ENCODE results near the gene GSTM4. TPM values are rescaled to one million over a fixed set of nuclear protein-coding genes. Genes with fewer than 3 reads are reported as not detected.
"Not testable (repeated sequence)": the region's sequence is repeated elsewhere in the genome, so short reads cannot be mapped to it uniquely, and the experiment has no call there.

GSTM4 gene
- total RNA-seq, 1 experiment from 2014 or later, result 22.0 TPM

GRCh38 chr1:109659145-109659544 is 3.2 kb downstream of the GSTM4 start:
- H3K4me1 ChIP-seq (ENCODE audit: control insufficient read depth, insufficient read depth, low read length), result no peaks in the 10 kb centered on the region; the same call in 1 of the 2 replicates
- ATAC-seq (no peak), DNase-seq (ENCODE audit: low read depth, low spot score) (no peak)
- ChIA-PET CTCF (no interaction called here), POLR2A (no interaction called here)
- no peak overlapping the region for H3K27ac ChIP-seq (ENCODE audit: low read length)
- in situ Hi-C loops (cut with HindIII; ENCODE audit: low pct_unique_long_range_greater_than_20kb, low sequenced_read_pairs), result no loop called here
- no peak overlapping the region for H3K4me3 ChIP-seq (ENCODE audit: low read depth in 2 of 2, low read length in 2 of 2)
- BruUV-seq (replicated peaks), result no TSS peak
- intact Hi-C loops (cut with micrococcal nuclease; ENCODE audit: unreplicated experiment), result no loop called here
- TF ChIP-seq CTCF (IDR thresholded peaks at IDR 0.05), result no peak
- no peak for TF ChIP-seq POLR2AphosphoS5 (IDR thresholded peaks at IDR 0.05; ENCODE audit: low read depth, low read length)
- TF ChIP-seq TCF7L2 (IDR thresholded peaks at IDR 0.05; ENCODE audit: low read depth, low read length), result no peak
- TF ChIP-seq SIN3A (IDR thresholded peaks at IDR 0.05; ENCODE audit: borderline replicate concordance, insufficient read depth, low read depth, low read length), result no peak
- TF ChIP-seq REST (IDR thresholded peaks at IDR 0.05; ENCODE audit: insufficient read depth in 1 of 2, low read depth in 2 of 2, low read length in 1 of 2), result no peak
- H3K9me3 ChIP-seq (ENCODE audit: control insufficient read depth, insufficient read depth, low read depth, low read length), result no peaks in the 10 kb centered on the region
- no peaks in the 10 kb centered on the region for H3K27me3 ChIP-seq (ENCODE audit: control insufficient read depth, insufficient read depth, low read length)
- H3K36me3 ChIP-seq (ENCODE audit: control insufficient read depth, insufficient read depth, low read length), result no peaks in the 10 kb centered on the region; the same call in 1 of the 2 replicates

GRCh38 chr1:109659997-109660690 is 4.2 kb downstream of the GSTM4 start:
- Histone ChIP-seq H3K4me1 (ENCODE audit: control insufficient read depth, insufficient read depth, low read length) (no peaks in the 10 kb centered on the region; the same call in 1 of the 2 replicates), H3K9me3 (ENCODE audit: control insufficient read depth, insufficient read depth, low read depth, low read length) (no peaks in the 10 kb centered on the region), H3K27me3 (ENCODE audit: control insufficient read depth, insufficient read depth, low read length) (no peaks in the 10 kb centered on the region), H3K36me3 (ENCODE audit: control insufficient read depth, insufficient read depth, low read length) (no peaks in the 10 kb centered on the region; the same call in 1 of the 2 replicates), H3K27ac (ENCODE audit: low read length) (no peak overlapping the region), H3K4me3 (ENCODE audit: low read depth in 2 of 2, low read length in 2 of 2) (no peak overlapping the region)
- in situ Hi-C loops (cut with HindIII; ENCODE audit: low pct_unique_long_range_greater_than_20kb, low sequenced_read_pairs) (no loop called here), intact Hi-C loops (cut with micrococcal nuclease; ENCODE audit: unreplicated experiment) (no loop called here)
- ChIA-PET CTCF (no interaction called here), POLR2A (no interaction called here)
- ATAC-seq, result no peak
- BruUV-seq (replicated peaks), result no TSS peak
- no peak for DNase-seq (ENCODE audit: low read depth, low spot score)
- TF ChIP-seq CTCF (IDR thresholded peaks at IDR 0.05), result no peak
- TF ChIP-seq TCF7L2 (IDR thresholded peaks at IDR 0.05; ENCODE audit: low read depth, low read length), result no peak
- no peak for TF ChIP-seq POLR2AphosphoS5 (IDR thresholded peaks at IDR 0.05; ENCODE audit: low read depth, low read length)
- TF ChIP-seq REST (IDR thresholded peaks at IDR 0.05; ENCODE audit: insufficient read depth in 1 of 2, low read depth in 2 of 2, low read length in 1 of 2), result no peak
- no peak for TF ChIP-seq SIN3A (IDR thresholded peaks at IDR 0.05; ENCODE audit: borderline replicate concordance, insufficient read depth, low read depth, low read length)

- H3K36me3 ChIP-seq (ENCODE audit: control insufficient read depth, insufficient read depth, low read length); H3K4me1 ChIP-seq (ENCODE audit: control insufficient read depth, insufficient read depth, low read length); POLR2A ChIA-PET; CTCF ChIA-PET; H3K9me3 ChIP-seq (ENCODE audit: control insufficient read depth, insufficient read depth, low read depth, low read length); intact Hi-C loops (cut with micrococcal nuclease; ENCODE audit: unreplicated experiment); DNase-seq (ENCODE audit: low read depth, low spot score); H3K27ac ChIP-seq (ENCODE audit: low read length); in situ Hi-C loops (cut with HindIII; ENCODE audit: low pct_unique_long_range_greater_than_20kb, low sequenced_read_pairs); H3K4me3 ChIP-seq (ENCODE audit: low read depth in 2 of 2, low read length in 2 of 2); ATAC-seq; H3K27me3 ChIP-seq (ENCODE audit: control insufficient read depth, insufficient read depth, low read length); BruUV-seq (replicated peaks): not testable (repeated sequence)
These were observed 4.8 kb downstream of the GSTM4 start for GRCh38 chr1:109660691-109661026.

Measured in Panc1 (cell line).